NB4 (cell line): ENCODE data around the gene ISG20.

Experiments
- CTCF ChIP-seq: IDR thresholded peaks from one replicate; pipeline ENCODE4 v1.5.1; 2012; ENCODE audit warnings: low read depth, low read length
- MYC ChIP-seq: IDR thresholded peaks from 2 replicates; pipeline ENCODE4 v1.6.1; 2011; ENCODE audit warnings: low read depth, low read length

- TF ChIP-seq CTCF (no peak), MYC (no peak)
Observed at GRCh38 chr15:88658972-88659931, 20.4 kb downstream of the ISG20 start.
